SH-SY5Y (cell line): ENCODE measurements around the gene PIM1.

Source experiments
- GATA2 ChIP-seq: IDR thresholded peaks from 2 replicates; pipeline ENCODE4 v1.6.1; 2011; ENCODE audit warnings: mild to moderate bottlenecking, low read depth, low read length
- GATA3 ChIP-seq: IDR thresholded peaks from 2 replicates; pipeline ENCODE4 v1.6.1; 2011; ENCODE audit warnings: low read depth, mild to moderate bottlenecking, low read length, moderate library complexity

PIM1 gene

DNA sequence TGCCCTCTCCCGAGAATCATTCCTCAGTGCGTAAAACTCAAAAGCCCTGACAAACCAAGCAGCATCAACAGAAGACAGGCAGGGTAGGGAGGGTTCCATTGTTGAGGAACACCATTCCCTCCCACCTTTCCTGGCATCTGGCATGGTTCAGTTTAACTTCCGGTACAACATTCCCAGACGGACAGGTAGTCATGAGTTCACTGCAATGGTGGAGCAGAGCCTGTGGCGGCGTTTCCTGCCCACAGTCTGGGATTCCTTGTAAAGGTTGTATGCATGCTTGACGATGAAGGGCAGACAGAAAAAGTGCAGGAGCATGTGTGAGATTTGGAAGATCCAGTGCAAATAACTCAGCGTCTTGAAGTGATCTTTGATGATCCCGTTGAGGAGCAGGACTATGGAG, 42.3 kb downstream of the PIM1 start:
- TF ChIP-seq GATA3, result no peak
- TF ChIP-seq GATA2, result no peak

DNA sequence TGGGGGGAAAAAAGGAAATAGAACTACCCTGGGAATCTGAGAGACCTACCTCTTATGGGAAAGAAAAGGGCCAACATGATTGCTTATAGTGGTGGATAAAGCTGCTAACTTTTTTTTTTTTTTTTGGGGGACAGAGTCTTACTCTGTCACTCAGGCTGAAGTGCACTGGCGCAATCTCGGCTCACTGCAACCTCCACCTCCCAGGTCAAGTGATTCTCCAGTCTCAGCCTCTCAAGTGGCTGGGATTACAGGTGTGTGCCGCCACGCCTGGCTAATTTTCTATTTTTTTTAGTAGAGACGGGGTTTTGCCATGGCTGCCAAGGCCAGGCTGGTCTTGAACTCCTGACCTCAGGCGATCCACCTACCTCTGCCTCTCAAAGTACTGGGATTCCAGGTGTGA, 48.1 kb downstream of the PIM1 start:
- no peak for TF ChIP-seq GATA3
- TF ChIP-seq GATA2, result no peak

DNA sequence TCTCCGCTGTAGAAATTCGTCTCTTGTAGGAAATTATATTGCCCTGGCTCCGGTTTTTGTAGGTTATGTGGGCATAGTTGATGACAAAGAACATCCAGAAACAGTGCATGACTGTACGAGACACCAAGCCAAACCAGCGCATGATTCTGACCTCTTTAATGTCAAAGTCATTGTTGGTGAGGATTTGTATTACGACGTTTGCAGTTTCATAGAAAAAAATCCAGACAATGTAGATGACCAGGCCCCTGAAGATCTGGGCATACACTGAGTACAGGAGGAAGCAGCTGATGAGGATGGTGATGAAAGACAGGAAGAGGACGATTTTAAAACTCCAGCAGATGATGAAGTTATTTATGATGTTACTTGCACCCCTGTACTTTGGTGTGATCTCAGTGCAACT, 48.6 kb downstream of the PIM1 start:
- no peak for TF ChIP-seq GATA3
- TF ChIP-seq GATA2, result no peak

DNA sequence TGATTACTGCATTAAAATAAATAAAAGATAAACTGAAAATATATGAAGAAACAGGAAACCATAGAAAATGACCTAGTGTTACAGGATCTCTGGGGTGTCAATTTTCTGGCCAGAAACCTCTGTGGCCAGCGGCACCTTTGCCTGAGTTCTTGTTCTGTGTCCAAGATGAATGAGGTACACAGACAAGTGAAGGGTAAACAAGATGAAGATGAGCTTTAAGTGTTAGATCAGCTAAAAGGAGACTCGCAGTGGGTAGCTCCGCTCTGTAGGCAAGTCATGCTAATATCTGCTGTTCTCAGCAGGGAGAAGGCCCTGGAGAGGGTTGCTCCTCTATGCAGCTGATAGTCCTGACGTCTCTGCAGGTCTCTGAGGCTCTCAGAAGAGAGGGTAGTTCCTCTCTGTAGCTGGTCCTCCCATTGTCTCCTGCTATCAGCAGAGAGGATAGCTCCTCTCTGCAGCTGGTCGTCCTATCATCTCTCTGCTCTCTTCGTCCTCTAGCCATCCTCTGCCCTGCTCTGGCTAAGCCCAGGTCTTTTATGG, 51.7 kb downstream of the PIM1 start:
- TF ChIP-seq GATA3 (no peak), GATA2 (no peak)

DNA sequence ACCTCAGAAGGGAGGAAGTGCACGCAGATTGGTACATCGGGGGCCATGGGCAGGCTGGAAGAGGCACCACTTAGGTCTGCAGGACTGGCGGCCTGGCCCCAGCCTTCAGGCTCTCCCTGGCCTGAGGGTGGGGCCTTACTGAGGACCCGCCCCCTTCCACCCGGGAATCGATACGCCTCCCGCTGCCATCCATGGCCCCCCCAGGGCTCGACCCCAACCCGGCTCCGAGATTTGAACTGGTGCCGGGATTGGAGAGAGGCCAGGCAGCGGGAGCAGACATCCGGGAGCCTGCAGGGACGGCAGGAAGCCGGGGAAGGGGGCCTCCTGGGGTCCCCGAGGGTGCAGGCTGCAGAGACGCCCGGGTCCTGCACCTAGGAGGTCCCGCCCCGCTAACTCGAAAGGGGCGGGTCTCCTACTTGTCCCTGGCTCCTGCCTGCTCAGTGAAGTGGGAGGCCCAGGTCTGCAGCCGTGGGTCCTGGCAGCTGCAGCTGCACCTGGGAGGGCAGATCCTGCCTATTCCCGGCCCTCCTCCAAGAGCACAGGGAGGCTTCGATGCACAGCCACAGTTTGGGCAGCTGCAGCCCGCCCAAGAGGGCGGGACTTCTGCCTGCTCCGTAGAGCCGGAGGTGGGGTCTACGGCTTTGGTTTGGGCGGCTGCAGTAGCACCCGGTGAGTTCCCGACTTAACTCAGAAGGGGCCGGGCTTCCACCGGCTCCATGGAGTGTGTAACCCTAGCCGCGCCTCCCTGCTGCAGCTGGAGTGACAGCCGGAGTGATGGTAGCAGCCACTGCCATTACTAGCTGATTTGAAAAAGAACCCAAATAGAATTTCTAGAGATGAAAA, 52.4 kb downstream of the PIM1 start:
- TF ChIP-seq GATA2, result no peak
- no peak for TF ChIP-seq GATA3

DNA sequence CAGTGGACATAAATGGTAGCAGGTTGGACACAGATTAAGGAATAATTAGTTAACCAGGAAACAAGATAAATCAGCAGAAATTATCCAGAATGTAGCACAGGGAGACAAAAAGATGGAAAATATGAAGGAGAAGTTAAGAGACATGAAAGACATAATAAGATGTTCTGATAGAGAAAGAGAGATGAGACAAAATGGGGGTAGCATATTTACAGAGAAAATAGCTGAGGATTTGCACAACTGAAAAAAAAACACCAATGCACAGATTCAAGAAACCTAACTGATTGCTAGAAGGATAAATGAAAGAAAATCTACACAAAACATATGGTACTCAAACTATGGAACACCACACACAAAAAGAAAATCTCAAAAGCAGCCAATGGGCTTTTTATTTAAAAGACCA, 53.0 kb downstream of the PIM1 start:
- no peak for TF ChIP-seq GATA2
- TF ChIP-seq GATA3, result no peak
